Measurements from ENCODE around the gene RBM20. TPM values are rescaled to one million over a fixed set of nuclear protein-coding genes. Genes with fewer than 3 reads are reported as not detected.
A peak's percentile ranks its signal among the peaks of the same experiment; 100 is the strongest.

The RBM20 gene
- polyA plus RNA-seq, 3 donors: not detected

DNA sequence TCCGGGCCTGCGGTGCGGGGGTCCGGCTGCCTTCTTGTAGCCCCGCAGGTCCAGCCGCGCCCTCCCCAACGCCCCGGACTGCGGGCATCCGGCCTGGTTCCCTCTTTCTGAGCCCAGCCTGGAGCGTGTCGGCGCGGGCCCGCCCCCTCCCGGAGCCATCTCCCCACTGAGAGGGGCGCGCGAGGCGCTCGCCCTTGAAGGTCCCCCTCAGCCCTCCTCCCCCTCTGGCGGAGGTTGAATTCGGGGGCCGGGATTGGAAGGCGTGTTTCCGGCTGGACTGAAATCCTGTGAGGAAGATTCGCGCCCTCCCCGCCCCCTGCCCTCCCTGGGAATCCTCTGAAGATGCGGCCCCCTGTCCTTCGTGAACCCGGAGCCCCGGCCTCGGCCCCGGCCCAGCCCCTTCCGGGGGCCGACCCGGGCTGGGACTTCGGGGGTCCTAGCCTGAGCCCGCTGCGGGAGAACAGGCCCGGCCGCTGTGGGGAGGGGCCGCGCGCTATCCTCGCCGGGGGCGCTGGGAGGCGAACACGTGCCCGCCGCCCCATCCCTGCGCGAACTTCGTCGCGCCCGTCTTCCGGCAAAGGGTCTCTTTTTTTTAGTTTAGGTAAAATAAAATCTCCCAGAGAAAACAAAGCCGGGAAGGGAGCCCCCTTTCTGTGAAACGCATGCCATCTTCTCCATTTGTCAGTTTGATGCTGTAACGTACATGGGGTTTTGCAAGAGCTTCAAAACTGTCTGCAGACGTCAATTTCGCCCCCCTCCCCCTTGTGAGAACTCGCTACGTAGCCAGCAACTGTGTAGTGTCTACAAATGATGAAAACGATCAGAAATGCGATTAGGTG, 228.2 kb downstream of the RBM20 start:
- peak overlapping the region; percentile 88 to 95 (median 89) for H3K4me3 ChIP-seq (replicated peaks in 1 of 3; ENCODE audit: low read depth in 2 of 3, low read length in 3 of 3)
- H3K9me3 ChIP-seq (replicated peaks in 1 of 2; ENCODE audit: control insufficient read depth in 1 of 2, insufficient read depth in 1 of 2, low read length in 2 of 2): no peaks in the 10 kb centered on the region
- Mint-ChIP-seq H3K4me1 (peaks cover 56% of the 10 kb centered on the region), H3K27me3 (ENCODE audit: low read depth in 3 of 3) (peaks cover 0 to 2% (median 0%) of the 10 kb centered on the region in 3 donors), H3K36me3 (peaks cover 0 to 10% of the 10 kb centered on the region in 2 donors), H3K4me3 (peak overlapping the region; percentile 88 to 91), H3K27ac (peak overlapping the region; percentile 87 to 96 (median 93)), H3K9me3 (no peaks in the 10 kb centered on the region)
- peak overlapping the region; percentile 88 for H3K4me2 ChIP-seq (replicated peaks; ENCODE audit: extremely low read depth, low read length, poor library complexity, severe bottlenecking)
- peaks cover 34 to 54% of the 10 kb centered on the region in 2 donors for H3K4me1 ChIP-seq (ENCODE audit: control insufficient read depth in 1 of 2, insufficient read depth in 2 of 2, low read length in 2 of 2)
- TF ChIP-seq, protein P1, sequence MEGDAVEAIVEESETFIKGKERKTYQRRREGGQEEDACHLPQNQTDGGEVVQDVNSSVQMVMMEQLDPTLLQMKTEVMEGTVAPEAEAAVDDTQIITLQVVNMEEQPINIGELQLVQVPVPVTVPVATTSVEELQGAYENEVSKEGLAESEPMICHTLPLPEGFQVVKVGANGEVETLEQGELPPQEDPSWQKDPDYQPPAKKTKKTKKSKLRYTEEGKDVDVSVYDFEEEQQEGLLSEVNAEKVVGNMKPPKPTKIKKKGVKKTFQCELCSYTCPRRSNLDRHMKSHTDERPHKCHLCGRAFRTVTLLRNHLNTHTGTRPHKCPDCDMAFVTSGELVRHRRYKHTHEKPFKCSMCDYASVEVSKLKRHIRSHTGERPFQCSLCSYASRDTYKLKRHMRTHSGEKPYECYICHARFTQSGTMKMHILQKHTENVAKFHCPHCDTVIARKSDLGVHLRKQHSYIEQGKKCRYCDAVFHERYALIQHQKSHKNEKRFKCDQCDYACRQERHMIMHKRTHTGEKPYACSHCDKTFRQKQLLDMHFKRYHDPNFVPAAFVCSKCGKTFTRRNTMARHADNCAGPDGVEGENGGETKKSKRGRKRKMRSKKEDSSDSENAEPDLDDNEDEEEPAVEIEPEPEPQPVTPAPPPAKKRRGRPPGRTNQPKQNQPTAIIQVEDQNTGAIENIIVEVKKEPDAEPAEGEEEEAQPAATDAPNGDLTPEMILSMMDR (IDR thresholded peaks at IDR 0.05): peak; percentile 46
- H3K9ac ChIP-seq (ENCODE audit: insufficient read depth, low read length, poor library complexity, severe bottlenecking): peak overlapping the region; percentile 93
- intact Hi-C loops (cut with micrococcal nuclease): loop anchor here (1.0 to 10.0 kb wide), 5 partner anchors 10 to 68 kb away; partner anchors contain the start of genes BBIP1 (in 1 of the 2) and SHOC2 (in 1 of the 2)
- WGBS (ENCODE audit: insufficient coverage): under 1% methylated on average over 44 of the region's 70 CpGs
- peak overlapping the region; percentile 88 to 92 for H3K27ac ChIP-seq (ENCODE audit: low read depth in 1 of 2, low read length in 2 of 2)
- H3K36me3 ChIP-seq (replicated peaks in 1 of 2; ENCODE audit: control insufficient read depth in 1 of 2, insufficient read depth in 2 of 2, low read length in 2 of 2): peaks cover 13 to 15% of the 10 kb centered on the region in 2 donors
- no peaks in the 10 kb centered on the region for H3K27me3 ChIP-seq (ENCODE audit: control insufficient read depth in 2 of 2, insufficient read depth in 2 of 2, low read length in 2 of 2)
- DNase-seq: peak; percentile 78 to 86 (median 85)
- peaks cover 36% of the 10 kb centered on the region for H4K20me1 ChIP-seq (ENCODE audit: insufficient read depth, low read length)
- peaks cover 66% of the 10 kb centered on the region for H3K79me2 ChIP-seq (ENCODE audit: insufficient read depth, low read length)
- peak overlapping the region; percentile 24 for H2AFZ ChIP-seq (ENCODE audit: insufficient read depth, low read depth, low read length, poor library complexity, severe bottlenecking)

DNA sequence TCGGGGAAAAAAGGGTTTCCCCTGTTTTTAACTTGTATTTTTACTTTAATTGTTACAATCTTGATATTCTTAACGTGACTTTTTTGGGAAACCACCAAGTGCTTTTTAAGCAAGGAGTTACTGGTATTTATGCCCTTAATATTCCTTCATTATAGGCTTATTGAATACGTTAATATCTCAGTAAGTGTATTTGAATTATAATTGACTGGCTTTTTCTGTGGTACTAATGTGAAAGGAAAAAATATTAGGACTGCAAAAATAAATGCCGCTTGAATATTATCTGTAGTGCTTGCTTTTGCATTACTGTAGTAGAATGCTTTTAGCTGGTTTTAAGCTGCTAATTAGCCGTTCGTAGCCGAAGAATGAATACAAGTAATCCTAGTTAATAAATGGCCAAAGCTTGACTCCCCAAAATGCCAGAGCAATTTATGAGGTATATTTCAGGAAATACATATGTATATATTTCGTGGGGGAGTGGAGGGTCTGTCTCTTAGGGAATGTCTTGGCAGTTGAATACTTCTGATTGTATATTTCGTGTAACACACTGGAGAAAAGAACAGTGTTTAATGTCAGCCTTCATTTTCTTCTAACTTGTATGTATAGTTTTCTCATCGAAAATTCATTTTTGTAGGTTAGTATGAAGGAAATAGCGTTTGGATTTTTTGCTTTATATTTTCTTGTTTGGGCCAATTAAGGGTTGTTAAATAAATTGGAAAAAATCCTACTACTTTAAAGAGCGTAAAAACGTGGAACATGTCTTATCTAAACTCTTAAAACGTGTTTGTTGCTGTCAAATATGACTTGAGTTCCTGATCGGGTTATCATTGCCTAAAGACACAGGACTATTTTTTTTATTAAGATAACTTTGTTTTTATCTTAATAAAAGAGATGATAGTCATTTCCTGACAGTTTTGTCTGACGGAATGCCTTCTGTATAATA, 229.1 kb downstream of the RBM20 start:
- H3K36me3 Mint-ChIP-seq: peaks cover 9 to 18% of the 10 kb centered on the region in 2 donors
- Histone ChIP-seq H3K4me1 (ENCODE audit: control insufficient read depth in 1 of 2, insufficient read depth in 2 of 2, low read length in 2 of 2) (peaks cover 25 to 45% of the 10 kb centered on the region in 2 donors), H3K9ac (ENCODE audit: insufficient read depth, low read length, poor library complexity, severe bottlenecking) (peak overlapping the region; percentile 93), H3K4me2 (replicated peaks; ENCODE audit: extremely low read depth, low read length, poor library complexity, severe bottlenecking) (peak overlapping the region; percentile 88), H4K20me1 (ENCODE audit: insufficient read depth, low read length) (peaks cover 44% of the 10 kb centered on the region), H3K9me3 (replicated peaks in 1 of 2; ENCODE audit: control insufficient read depth in 1 of 2, insufficient read depth in 1 of 2, low read length in 2 of 2) (no peaks in the 10 kb centered on the region), H2AFZ (ENCODE audit: insufficient read depth, low read depth, low read length, poor library complexity, severe bottlenecking) (no peak overlapping the region), H3K4me3 (replicated peaks in 1 of 3; ENCODE audit: low read depth in 2 of 3, low read length in 3 of 3) (peak overlapping the region; percentile 88 to 95 (median 89)), H3K79me2 (ENCODE audit: insufficient read depth, low read length) (peaks cover 75% of the 10 kb centered on the region), H3K36me3 (replicated peaks in 1 of 2; ENCODE audit: control insufficient read depth in 1 of 2, insufficient read depth in 2 of 2, low read length in 2 of 2) (peaks cover 22 to 24% of the 10 kb centered on the region in 2 donors), H3K27ac (ENCODE audit: low read depth in 1 of 2, low read length in 2 of 2) (peak overlapping the region; percentile 88 to 92), H3K27me3 (ENCODE audit: control insufficient read depth in 2 of 2, insufficient read depth in 2 of 2, low read length in 2 of 2) (no peaks in the 10 kb centered on the region)
- peaks cover 0 to 2% (median 0%) of the 10 kb centered on the region in 3 donors for H3K27me3 Mint-ChIP-seq (ENCODE audit: low read depth in 3 of 3)
- intact Hi-C loops (cut with micrococcal nuclease): loop anchor here (1.0 to 10.0 kb wide), 5 partner anchors 11 to 68 kb away; partner anchors contain the start of genes BBIP1 (in 1 of the 2) and SHOC2 (in 1 of the 2)
- H3K27ac Mint-ChIP-seq: peak overlapping the region; percentile 87 to 95 (median 93)
- no peaks in the 10 kb centered on the region for H3K9me3 Mint-ChIP-seq
- WGBS (ENCODE audit: insufficient coverage): 0% methylated on average over 3 of the region's 16 CpGs
- H3K4me3 Mint-ChIP-seq: peak overlapping the region; percentile 88 to 91
- no peak for DNase-seq
- TF ChIP-seq, protein P1 (IDR thresholded peaks at IDR 0.05): no peak
- peaks cover 47% of the 10 kb centered on the region for H3K4me1 Mint-ChIP-seq

Measured in CD14-positive monocyte (primary cell).